ENCODE data around the gene SLC2A6. TPM values are rescaled to one million over a fixed set of nuclear protein-coding genes. Genes with fewer than 3 reads are reported as not detected.

The SLC2A6 gene
- total RNA-seq, 3 donors from 2014 or later, result 2.6 to 5.3 (median 2.8) TPM

DNA sequence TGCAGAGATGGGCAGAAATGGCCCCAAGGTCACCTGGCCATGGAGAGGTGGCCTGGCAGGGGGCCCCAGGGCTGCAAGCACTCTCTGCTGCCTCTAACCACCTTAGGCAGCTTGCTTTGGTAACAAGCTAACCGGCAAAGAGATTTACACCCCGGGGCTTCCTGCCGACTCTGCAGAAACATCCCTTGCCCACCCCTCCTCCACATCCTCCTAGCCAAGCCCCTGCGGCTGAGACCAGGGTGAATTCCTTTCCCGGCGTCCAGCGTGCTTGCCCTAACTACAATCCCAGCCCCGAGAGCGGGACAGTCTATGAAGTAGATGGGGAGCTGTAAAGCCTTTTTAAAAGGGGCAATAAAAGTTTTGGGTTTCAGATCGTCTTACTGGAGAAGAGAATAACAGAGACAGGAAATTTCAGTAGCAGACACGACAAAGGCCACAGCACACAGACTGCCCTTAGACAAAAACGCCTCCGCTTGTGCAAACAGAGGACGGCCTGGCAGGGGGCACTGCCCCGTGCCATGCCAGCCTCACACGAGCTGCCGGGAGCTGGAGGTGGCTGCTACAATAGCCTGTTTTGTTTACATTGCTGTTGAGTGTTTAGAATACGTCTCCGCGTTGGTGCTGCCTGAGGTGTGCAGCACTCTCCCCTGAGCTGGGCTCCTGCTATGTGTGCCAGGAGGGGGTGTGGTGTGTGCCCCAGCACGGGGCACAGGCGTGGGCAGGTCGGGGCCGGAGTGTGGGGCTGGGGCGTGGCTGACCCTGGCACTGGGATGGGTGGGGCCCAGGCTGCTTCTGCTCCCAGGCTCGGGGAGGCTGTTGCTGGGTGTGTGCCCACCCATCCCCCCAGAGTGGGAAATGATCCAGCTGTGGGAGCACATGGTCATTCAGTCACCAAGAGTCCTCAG is 30.5 kb upstream of the SLC2A6 start:
- Histone ChIP-seq H3K36me3 (ENCODE audit: low read depth) (no peaks in the 10 kb centered on the region), H3K4me1 (ENCODE audit: low read depth) (peaks cover 12% of the 10 kb centered on the region), H3K4me3 (no peak overlapping the region), H3K9me3 (no peaks in the 10 kb centered on the region)
- intact Hi-C loops (cut with DNase I, micrococcal nuclease), result no loop called here
- ATAC-seq (peak; percentile 70), DNase-seq (peak in 2 of 3 donors; percentile 34 to 57)
- TF ChIP-seq, protein P1, sequence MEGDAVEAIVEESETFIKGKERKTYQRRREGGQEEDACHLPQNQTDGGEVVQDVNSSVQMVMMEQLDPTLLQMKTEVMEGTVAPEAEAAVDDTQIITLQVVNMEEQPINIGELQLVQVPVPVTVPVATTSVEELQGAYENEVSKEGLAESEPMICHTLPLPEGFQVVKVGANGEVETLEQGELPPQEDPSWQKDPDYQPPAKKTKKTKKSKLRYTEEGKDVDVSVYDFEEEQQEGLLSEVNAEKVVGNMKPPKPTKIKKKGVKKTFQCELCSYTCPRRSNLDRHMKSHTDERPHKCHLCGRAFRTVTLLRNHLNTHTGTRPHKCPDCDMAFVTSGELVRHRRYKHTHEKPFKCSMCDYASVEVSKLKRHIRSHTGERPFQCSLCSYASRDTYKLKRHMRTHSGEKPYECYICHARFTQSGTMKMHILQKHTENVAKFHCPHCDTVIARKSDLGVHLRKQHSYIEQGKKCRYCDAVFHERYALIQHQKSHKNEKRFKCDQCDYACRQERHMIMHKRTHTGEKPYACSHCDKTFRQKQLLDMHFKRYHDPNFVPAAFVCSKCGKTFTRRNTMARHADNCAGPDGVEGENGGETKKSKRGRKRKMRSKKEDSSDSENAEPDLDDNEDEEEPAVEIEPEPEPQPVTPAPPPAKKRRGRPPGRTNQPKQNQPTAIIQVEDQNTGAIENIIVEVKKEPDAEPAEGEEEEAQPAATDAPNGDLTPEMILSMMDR (IDR thresholded peaks at IDR 0.05), result no peak

DNA sequence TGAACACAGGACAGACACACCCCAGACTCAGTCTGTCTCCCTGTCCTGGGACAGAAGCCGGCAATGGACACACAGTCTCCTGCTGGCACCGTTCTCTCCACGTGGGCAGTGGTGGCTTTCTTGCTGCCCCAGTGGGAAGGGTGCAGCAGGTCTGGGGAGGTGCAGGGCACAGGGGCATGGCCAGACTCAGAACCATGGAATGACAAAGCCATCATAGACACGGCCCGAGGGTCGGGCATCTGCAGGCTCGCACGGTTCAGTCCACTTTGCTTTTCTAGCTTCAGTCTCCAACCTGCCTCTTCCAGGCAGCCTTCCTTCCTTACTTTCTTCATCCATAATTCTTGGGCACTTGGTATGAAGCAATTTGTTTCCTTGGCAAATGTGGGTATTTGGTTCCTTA is 29.1 kb upstream of the SLC2A6 start:
- intact Hi-C loops (cut with DNase I, micrococcal nuclease), result no loop called here
- ATAC-seq, result no peak
- TF ChIP-seq, protein P1 (IDR thresholded peaks at IDR 0.05), result no peak
- DNase-seq, result peak in 1 of 3 donors; percentile 31
- Histone ChIP-seq H3K4me1 (ENCODE audit: low read depth) (peaks cover 12% of the 10 kb centered on the region), H3K36me3 (ENCODE audit: low read depth) (no peaks in the 10 kb centered on the region), H3K4me3 (no peak overlapping the region), H3K9me3 (no peaks in the 10 kb centered on the region)

DNA sequence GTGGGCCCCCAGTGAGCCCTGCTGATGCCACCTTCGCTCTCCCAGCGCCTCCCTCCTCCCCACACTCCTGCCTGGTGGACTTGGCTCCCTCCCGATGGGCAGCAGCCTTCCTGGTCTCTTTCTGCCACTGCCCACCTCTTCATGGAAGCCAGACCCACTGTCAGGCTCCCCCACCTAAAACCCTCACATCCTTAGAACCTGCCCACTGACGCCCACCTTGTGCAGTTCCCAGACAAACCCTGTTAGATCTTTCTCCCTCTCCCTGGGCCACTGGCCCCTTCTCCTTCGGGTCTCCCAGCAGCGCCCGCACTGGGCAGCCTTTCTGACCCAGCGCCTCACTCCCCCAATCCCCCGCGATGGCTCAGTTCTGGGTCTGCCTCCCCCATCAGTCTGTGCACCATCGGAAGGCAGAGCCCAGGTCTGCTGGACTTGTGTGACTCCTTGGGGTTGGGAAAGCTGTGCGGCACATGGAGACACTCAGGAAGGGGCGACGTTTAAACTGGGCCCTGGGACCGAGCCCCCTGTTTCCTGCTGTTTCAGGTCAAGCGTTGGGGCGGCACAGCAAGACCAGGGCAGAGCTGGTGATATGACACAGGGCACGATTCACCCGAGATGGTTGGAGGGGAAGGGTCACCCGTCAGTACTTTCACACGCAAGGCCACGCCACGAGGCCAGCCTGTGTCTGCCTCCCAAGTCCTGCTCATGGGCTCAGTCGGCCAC is 28.5 kb upstream of the SLC2A6 start:
- TF ChIP-seq, protein P1 (IDR thresholded peaks at IDR 0.05), result no peak

DNA sequence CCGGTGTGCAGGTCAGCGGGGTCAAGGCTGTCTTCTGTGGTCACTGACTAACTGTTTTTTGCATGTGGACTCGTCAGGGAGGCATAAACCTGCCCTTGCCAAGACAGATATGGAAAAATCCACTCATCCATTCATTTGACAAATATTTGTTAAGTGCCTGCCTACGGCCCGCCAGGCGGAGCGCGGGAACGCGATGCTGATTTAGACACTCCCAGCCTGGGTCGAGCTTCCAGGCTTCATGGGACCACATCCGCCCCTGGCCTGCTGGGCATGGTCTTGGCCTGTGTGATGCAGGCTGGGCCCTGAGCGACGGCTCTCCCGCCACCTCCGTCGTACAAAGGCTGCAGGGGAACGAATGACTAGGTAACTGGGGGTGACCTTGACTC is 27.7 kb upstream of the SLC2A6 start:
- intact Hi-C loops (cut with DNase I, micrococcal nuclease), result no loop called here
- Histone ChIP-seq H3K9me3 (peaks cover 13% of the 10 kb centered on the region), H3K4me3 (no peak overlapping the region), H3K4me1 (ENCODE audit: low read depth) (peaks cover 12% of the 10 kb centered on the region), H3K36me3 (ENCODE audit: low read depth) (no peaks in the 10 kb centered on the region)
- DNase-seq (peak in 1 of 3 donors; percentile 68), ATAC-seq (peak; percentile 34)
- TF ChIP-seq, protein P1 (IDR thresholded peaks at IDR 0.05), result no peak

More for the DNA sequence above, 28.5 kb upstream of the SLC2A6 start:
- no peak overlapping the region for H3K4me3 ChIP-seq
- H3K4me1 ChIP-seq (ENCODE audit: low read depth), result peaks cover 12% of the 10 kb centered on the region
- DNase-seq (peak in 1 of 3 donors; percentile 35), ATAC-seq (no peak)
- intact Hi-C loops (cut with DNase I, micrococcal nuclease), result no loop called here
- H3K9me3 ChIP-seq, result peaks cover 6% of the 10 kb centered on the region
- no peaks in the 10 kb centered on the region for H3K36me3 ChIP-seq (ENCODE audit: low read depth)

DNA sequence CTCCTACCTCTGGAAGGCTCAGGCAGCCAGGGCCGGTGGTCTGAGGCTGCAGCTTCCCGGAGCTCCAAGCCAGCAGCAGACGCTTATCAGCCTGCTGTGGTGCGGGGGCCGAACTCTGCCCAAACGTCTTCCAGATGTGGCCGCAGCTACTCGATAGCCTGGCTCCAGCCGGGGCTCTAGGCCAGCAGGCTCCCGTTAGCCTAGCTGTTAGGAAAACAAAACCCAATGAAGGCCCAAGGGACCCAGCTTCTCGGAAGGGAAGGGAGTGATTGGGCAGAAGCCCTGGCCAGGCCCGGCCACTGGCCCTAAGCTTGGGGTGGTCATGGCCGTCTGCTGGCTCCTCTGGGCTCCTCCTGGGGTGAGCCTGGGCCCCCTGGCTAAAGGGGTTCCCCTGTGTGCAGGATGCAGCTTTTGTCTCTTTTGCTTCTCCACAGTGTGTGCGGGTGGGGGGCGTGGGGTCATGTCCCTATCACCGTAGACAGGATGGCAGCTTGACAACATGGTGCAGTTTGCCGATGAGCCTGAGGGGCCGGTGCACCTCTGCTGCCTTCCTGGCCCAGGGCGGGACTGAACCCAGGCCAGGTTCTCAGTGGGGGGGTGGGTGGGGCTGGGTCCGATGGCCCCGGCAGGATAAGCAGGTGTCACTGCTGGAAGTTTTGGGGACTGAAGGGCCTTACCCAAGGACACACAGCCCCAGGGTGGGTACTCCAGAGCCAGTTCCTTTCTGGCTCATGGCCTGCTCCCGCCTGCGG is 27.2 kb upstream of the SLC2A6 start:
- Histone ChIP-seq H3K9me3 (peaks cover 15% of the 10 kb centered on the region), H3K36me3 (ENCODE audit: low read depth) (no peaks in the 10 kb centered on the region), H3K4me1 (ENCODE audit: low read depth) (peaks cover 12% of the 10 kb centered on the region), H3K4me3 (no peak overlapping the region)
- intact Hi-C loops (cut with DNase I, micrococcal nuclease), result no loop called here
- ATAC-seq (no peak), DNase-seq (peak in 1 of 3 donors; percentile 64)
- TF ChIP-seq, protein P1 (IDR thresholded peaks at IDR 0.05), result no peak

Data from mucosa of descending colon (tissue), 3 donors.